Activated B cell treated with CpG ODN at 0.5 μM for 24 hours (primary cell): ENCODE results near the gene MSMO1. TPM values are rescaled to one million over a fixed set of nuclear protein-coding genes. Genes with fewer than 3 reads are reported as not detected.

Experiments used
- ATAC-seq: fragments of 200-7000 bp; cut with Tn5 transposase; one replicate; pipeline ENCODE4 v1.10.0; 2021; ENCODE audit warnings: low read depth, mild to moderate bottlenecking, moderate library complexity
- CTCF ChIA-PET: fragments of 350-600 bp; sonication (Branson Sonifier 250); formaldehyde crosslinking; loops from one replicate; lab custom pipeline; 2021; ENCODE audit warnings: antibody characterized with exemption; lab: Charles Lee
- POLR2A ChIA-PET: fragments of 350-600 bp; sonication (Branson Sonifier 250); formaldehyde crosslinking; loops from one replicate; lab custom pipeline; 2021; ENCODE audit warnings: antibody characterized with exemption; lab: Charles Lee
- DNase-seq: peaks from one replicate; pipeline ENCODE4 v3.0.0; 2022
- H3K27ac Mint-ChIP-seq: one replicate; pipeline ENCODE4 v1.8.0; 2020; ENCODE audit warnings: mixed read lengths
- H3K27me3 Mint-ChIP-seq: one replicate; pipeline ENCODE4 v1.8.0; 2021; ENCODE audit warnings: mixed read lengths
- H3K36me3 Mint-ChIP-seq: one replicate; pipeline ENCODE4 v1.8.0; 2021; ENCODE audit warnings: low read depth, mixed read lengths
- H3K4me1 Mint-ChIP-seq: one replicate; pipeline ENCODE4 v1.8.0; 2021; ENCODE audit warnings: mixed read lengths
- H3K4me3 Mint-ChIP-seq: one replicate; pipeline ENCODE4 v1.8.0; 2020; ENCODE audit warnings: mild to moderate bottlenecking, mixed read lengths
- H3K9me3 Mint-ChIP-seq: one replicate; pipeline ENCODE4 v1.8.0; 2020; ENCODE audit warnings: mixed read lengths
- CTCF ChIP-seq: fragments of 200-600 bp; IDR thresholded peaks from one replicate; pipeline ENCODE4 v1.8.0; 2022; ENCODE audit warnings: antibody characterized with exemption, mild to moderate bottlenecking
- intact Hi-C: fragments of 100-400 bp; cut with micrococcal nuclease; formaldehyde crosslinking; loops from one replicate; pipeline ENCODE4 v1.15.1; 2024
- total RNA-seq: library from RNA; stranded (reverse); gene quantifications from 2 replicates; pipeline ENCODE4 v1.2.3, GENCODE V29; 2022

The MSMO1 gene
- total RNA-seq, 1 donor from 2014 or later, result 87.9 TPM

- no peak for DNase-seq
- H3K4me3 Mint-ChIP-seq, result no peak overlapping the region
- H3K27ac Mint-ChIP-seq, result no peak overlapping the region
- TF ChIP-seq CTCF, result no peak
- H3K27me3 Mint-ChIP-seq, result peaks cover 34% of the 10 kb centered on the region
- CTCF ChIA-PET, result interaction anchor here (1.6 kb wide), 1 partner anchor 251 kb away, joined by 4 read pairs; no protein-coding TSS in a partner anchor
- H3K4me1 Mint-ChIP-seq, result peaks cover 10% of the 10 kb centered on the region
- POLR2A ChIA-PET, result no interaction called here
- H3K36me3 Mint-ChIP-seq, result no peaks in the 10 kb centered on the region
- H3K9me3 Mint-ChIP-seq, result no peaks in the 10 kb centered on the region
- intact Hi-C loops, result no loop called here
- ATAC-seq, result no peak
Measured at GRCh38 chr4:165381821-165382373, 54.4 kb downstream of the MSMO1 start.

GRCh38 chr4:165382640-165383039, 55.2 kb downstream of the MSMO1 start:
- TF ChIP-seq CTCF, result no peak
- DNase-seq (no peak), ATAC-seq (no peak)
- Mint-ChIP-seq H3K9me3 (no peaks in the 10 kb centered on the region), H3K36me3 (no peaks in the 10 kb centered on the region), H3K27me3 (peaks cover 33% of the 10 kb centered on the region), H3K27ac (no peak overlapping the region), H3K4me1 (peaks cover 10% of the 10 kb centered on the region), H3K4me3 (no peak overlapping the region)
- intact Hi-C loops, result no loop called here
- CTCF ChIA-PET, result no interaction called here
- POLR2A ChIA-PET, result no interaction called here

GRCh38 chr4:165383591-165384073, 56.2 kb downstream of the MSMO1 start:
- POLR2A ChIA-PET, result no interaction called here
- CTCF ChIA-PET, result no interaction called here
- ATAC-seq, result no peak
- Mint-ChIP-seq H3K27me3 (peaks cover 30% of the 10 kb centered on the region), H3K27ac (no peak overlapping the region), H3K36me3 (no peaks in the 10 kb centered on the region), H3K4me1 (peaks cover 5% of the 10 kb centered on the region), H3K9me3 (no peaks in the 10 kb centered on the region), H3K4me3 (no peak overlapping the region)
- intact Hi-C loops, result no loop called here
- TF ChIP-seq CTCF, result no peak
- no peak for DNase-seq

- Mint-ChIP-seq H3K4me1 (peaks cover 2% of the 10 kb centered on the region), H3K9me3 (no peaks in the 10 kb centered on the region), H3K4me3 (no peak overlapping the region), H3K27ac (no peak overlapping the region), H3K27me3 (peaks cover 29% of the 10 kb centered on the region), H3K36me3 (no peaks in the 10 kb centered on the region)
- TF ChIP-seq CTCF, result no peak
- ATAC-seq (no peak), DNase-seq (no peak)
- intact Hi-C loops, result no loop called here
- ChIA-PET CTCF (no interaction called here), POLR2A (interaction anchor here (0.6 kb wide), 1 partner anchor 67 kb away, joined by 3 read pairs; no protein-coding TSS in a partner anchor)
Measured at GRCh38 chr4:165384186-165384585, 56.7 kb downstream of the MSMO1 start.

GRCh38 chr4:165384598-165384997, 57.1 kb downstream of the MSMO1 start:
- Mint-ChIP-seq H3K4me1 (peaks cover 2% of the 10 kb centered on the region), H3K36me3 (no peaks in the 10 kb centered on the region), H3K27me3 (peaks cover 29% of the 10 kb centered on the region), H3K9me3 (no peaks in the 10 kb centered on the region), H3K27ac (no peak overlapping the region), H3K4me3 (no peak overlapping the region)
- ATAC-seq (no peak), DNase-seq (no peak)
- intact Hi-C loops, result no loop called here
- ChIA-PET POLR2A (interaction anchor here (0.6 kb wide), 1 partner anchor 68 kb away, joined by 3 read pairs; no protein-coding TSS in a partner anchor), CTCF (no interaction called here)
- TF ChIP-seq CTCF, result no peak
